NCI-H2081 treated with DMSO at 0.1 percent for 48 hours (cell line): Measurements from ENCODE around the gene C2orf66.

Experiments
- DNase-seq: peaks from one replicate; lab custom pipeline; 2025; lab: John Stamatoyannopoulos, UW

C2orf66 gene

DNA sequence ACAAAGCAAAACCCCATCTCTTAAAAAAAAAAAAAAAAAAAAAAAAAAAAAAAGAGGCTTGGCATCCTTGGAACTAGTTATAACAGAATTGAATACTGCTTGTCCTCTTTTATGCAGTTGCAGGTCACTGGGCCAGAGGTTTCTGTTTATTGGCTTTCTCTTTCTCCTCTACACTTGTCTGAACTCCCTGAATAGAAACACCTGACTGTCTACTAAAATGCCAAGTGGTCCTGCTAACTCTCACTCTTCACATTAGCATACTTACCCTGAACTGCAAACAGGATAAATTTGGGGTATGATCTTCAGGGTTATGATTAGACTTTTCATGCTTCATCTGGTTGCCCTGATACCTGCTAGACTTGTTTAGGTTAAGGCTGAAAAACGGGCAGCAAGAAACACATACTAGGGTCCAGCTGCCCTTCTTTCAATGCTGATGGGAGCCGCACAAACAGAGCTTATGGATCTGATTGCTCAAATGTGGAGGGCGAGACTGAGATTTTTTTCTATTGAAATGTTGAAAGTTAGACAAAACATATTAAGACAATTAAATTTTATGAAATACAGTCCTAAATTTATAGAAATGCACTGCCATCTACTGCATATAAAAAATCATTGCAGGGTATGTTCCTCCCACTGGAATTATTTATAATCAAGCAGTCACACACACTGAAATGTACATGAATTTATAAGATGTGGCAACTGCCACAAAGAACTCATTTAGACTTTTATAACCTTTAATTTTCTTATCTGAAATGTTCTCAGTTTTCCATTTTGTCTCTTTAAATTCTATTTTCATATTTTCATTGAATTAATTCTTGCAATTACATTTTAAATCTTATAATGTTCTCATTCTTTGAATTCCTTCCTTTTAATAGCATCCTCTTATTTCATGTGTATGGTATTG is 50.4 kb downstream of the C2orf66 start:
- no peak for DNase-seq
